Mucosa of gallbladder (tissue), 1 donor: Measurements from ENCODE around the gene ZCCHC24. TPM values are rescaled to one million over a fixed set of nuclear protein-coding genes. Genes with fewer than 3 reads are reported as not detected.
"Not testable (repeated sequence)": the region's sequence is repeated elsewhere in the genome, so short reads cannot be mapped to it uniquely, and the experiment has no call there.

Experiments used
- DNase-seq: peaks from one replicate; pipeline ENCODE4 v3.0.0-alpha.2; 2020; ENCODE audit warnings: low spot score
- total RNA-seq: library from RNA; stranded (reverse); gene quantifications from one replicate; pipeline ENCODE4 v1.2.1, GENCODE V29; 2021
- donor health status: DM: no; HTN: no; CAD: no.

ZCCHC24 gene
- total RNA-seq, 1 donor from 2014 or later: 36.7 TPM

DNA sequence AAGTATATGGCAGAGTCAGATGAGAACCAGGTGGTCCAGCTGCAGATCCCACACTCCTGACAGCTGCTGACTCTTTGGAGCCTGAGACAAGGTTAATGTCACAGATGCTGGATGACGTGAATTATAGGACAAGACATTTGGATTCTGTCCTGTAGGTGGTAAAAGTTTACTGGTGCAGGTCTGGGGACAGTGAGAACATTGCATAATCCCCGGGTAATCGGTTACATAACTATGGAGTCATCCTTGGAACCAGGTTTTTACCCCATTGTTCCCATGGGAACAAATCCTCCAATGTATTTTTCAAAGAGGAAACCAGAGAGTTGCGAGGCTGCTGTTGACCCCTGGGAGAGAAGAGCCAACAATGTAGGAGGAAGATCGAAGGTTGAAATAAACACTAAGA is 27.5 kb upstream of the ZCCHC24 start:
- no peak for DNase-seq

DNA sequence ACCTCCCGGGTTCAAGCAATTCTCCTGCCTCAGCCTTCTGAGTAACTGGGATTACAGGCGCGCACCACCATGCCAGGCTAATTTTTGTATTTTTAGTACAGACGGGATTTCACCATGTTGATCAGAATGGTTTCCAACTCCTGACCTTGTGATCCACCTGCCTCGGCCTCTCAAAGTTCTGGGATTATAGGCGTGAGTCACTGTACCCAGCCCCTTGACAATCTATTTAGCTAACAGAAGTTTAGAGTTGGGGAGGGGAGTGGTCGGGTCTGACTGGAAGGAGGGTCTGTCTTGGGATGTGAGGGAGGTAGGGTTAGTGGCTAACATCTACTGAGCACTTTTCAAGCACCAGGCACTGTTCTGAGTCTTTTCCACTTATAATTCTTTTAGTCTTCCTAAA is 27.0 kb upstream of the ZCCHC24 start:
- no peak for DNase-seq

DNA sequence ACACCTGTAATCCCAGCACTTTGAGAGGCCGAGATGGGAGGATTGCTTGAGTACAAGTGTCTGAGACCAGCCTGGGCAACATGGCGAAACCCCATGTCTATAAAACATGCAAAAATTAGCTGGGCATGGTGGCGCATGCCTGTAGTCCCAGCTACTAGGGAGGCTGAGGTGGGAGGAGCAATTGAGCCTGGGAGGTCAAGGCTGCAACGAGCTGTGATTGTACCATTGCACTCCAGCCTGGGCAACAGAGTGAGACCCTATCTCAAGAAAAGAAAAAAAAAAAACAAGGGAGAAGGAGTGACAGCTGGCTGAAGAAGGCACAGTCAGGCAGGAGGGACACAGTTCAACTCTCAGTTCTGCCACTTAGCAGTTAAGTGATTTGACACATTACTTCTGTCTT is 26.4 kb upstream of the ZCCHC24 start:
- DNase-seq: no peak

DNA sequence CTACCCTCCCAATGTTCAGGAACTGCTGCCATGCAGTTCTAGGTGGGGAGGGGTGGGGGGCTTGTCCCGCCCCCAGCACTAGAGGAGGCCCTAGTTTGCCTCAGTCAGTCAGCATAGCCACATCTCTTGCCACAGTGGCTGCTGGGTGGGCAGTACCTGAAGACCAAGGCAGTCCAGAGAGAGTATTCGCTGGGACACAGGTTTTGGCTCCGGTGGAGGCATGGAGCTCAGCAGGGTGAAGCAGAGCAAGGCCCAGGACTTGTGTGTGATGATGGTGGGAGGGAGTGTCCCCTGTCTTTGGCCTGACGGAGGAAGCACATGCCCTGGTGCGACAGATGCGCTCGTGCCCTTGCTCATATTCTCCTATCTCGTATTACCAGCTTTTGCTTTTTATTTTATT is 24.7 kb upstream of the ZCCHC24 start:
- DNase-seq: no peak

GRCh38 chr10:79468841-79469585 is 23.6 kb upstream of the ZCCHC24 start:
- no peak for DNase-seq

- no peak for DNase-seq
Observed at GRCh38 chr10:79468015-79468560, 22.7 kb upstream of the ZCCHC24 start.

DNA sequence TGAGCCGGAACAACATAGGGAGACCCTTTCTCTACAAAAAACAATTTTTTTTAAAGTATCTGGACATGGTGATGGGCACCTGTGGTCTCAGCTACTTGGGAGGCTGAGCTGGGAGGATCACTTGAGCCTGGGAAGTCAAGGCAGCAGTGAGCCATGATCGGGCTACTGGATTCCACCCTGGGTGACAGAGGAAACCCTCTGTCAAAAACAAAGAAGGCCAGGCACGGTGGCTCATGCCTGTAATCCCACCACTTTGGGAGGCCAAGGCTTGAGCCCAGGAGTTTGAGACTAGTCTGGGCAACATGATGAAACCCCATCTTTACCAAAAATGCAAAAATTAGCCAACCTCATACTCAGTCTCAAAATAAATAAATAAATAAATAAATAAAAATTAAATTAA is 19.9 kb upstream of the ZCCHC24 start:
- DNase-seq: no peak

DNA sequence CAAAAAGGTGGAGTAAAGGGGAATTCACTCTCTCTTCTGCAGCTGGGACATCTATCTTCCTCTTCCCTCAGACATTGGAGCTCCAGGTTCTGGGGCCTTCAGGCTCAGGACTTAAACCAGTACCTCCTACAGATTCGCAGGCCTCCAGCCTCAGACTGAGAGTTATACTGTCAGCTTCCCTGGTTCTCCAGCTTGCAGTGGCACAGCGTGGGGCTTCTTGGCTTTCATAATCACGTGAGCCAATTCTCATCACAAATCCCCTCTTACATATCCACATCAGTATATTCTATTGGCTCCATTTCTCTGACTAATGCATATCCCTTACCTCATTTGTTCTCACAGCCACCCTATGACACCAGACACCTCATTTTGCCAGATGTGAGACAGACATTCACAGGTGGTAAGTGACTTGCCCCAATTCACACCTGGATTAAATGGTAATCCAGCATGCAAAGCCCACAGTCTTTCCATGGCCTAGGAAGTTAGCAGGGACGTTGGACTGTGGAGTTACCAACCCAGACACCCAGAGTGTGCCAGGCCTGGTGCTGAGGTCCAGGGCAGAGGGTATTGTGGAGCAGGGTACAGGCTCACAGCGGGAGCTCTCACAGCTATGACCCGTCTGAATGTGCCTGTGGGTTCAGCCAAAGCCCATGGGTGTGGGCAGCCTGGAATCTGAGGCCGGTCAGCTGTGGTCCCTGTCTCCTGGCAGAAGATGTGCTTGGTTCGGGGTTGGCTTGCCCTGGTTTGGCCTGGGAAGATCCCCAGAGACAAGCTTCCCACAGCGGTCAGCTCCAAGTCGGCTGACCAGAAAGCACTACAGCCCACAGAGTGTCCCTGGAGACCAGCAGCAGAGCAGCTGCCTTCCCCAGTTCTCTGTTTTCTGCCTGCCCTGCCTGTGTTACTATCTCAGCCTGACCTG is 18.4 kb upstream of the ZCCHC24 start:
- DNase-seq: no peak

DNA sequence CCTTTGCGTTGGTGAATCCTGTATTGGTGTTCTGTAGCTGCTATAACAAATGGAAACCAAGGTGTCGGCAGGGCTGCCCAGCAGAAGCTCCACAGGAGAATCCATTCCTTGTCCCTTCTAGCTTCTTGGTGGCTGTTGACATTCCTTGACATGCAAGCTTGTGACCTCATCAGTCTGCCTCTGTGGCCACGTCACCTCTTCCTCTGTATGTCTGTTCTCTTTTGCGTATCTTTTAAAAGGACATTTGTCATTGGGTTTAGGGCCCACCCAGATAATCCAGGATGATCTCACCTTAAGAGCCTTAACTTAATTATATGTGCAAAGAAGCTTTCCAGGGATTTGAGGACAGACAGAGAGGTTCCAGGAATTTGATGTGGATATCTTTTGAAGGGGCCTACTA is 15.3 kb upstream of the ZCCHC24 start:
- DNase-seq: no peak

DNA sequence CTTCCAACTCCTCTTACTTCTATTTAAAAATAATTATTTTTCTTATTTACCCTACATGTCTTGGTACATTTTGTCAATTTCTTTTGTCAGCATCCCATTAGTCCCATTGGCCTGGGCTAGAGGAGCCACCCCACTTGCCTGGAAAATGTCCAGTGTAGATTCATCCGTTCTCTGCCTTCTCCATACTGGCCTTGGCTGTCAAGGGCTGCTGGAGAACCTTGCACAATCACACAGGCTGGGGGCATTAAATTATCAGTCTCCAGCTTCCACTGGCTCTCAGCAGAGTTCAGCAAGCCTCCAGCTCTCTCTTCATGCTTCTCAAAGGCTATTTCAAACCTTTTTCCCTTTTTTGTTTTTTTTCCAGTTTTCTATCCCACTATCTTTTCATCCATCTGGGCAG is 13.8 kb upstream of the ZCCHC24 start:
- DNase-seq: no peak

DNA sequence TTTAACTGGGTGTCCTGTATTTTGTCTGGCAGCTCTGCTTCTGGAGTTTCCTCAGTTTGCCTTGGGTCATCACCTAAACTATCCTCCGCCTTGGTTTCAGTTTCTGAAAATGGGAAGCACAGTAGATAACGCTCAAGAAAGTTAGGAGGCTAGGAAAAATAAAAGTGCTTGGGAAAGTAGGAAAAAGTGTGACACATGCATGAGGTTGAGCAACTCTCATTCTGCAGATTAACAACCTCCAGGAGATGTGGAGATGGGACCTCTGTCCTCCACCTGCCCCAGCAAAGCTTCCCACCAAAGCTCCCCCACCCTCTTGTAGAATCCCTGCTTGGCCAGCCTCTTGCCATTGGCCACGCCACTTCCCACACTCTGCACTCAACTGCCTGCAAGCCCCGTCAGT is 13.1 kb upstream of the ZCCHC24 start:
- DNase-seq: no peak

- DNase-seq: no peak
Observed at GRCh38 chr10:79457256-79457785, 11.9 kb upstream of the ZCCHC24 start.

- DNase-seq: no peak
Observed at GRCh38 chr10:79454259-79454658, 8.8 kb upstream of the ZCCHC24 start.

GRCh38 chr10:79453392-79453791 is 8.0 kb upstream of the ZCCHC24 start:
- no peak for DNase-seq

DNA sequence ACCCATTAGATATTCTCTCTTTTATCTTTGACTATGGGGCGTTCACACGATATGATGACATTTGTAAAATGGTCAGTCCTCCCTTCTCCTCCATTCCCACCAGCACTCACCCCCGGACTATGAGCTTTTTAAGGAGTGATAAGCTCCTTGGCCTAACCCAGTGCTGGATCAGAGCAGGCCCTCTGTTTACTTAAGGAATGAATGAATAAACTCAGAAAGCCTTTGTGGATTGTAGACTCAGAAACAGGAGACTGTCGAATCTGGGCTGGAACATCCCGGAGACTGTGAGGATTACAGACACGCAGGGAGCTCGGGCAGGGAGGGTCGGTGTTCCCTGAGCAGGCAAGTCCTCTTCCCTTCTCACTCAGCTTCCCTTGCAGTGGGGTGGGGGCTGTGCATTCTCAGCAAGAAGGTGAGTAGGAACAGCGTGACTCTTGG is 6.8 kb upstream of the ZCCHC24 start:
- no peak for DNase-seq

DNA sequence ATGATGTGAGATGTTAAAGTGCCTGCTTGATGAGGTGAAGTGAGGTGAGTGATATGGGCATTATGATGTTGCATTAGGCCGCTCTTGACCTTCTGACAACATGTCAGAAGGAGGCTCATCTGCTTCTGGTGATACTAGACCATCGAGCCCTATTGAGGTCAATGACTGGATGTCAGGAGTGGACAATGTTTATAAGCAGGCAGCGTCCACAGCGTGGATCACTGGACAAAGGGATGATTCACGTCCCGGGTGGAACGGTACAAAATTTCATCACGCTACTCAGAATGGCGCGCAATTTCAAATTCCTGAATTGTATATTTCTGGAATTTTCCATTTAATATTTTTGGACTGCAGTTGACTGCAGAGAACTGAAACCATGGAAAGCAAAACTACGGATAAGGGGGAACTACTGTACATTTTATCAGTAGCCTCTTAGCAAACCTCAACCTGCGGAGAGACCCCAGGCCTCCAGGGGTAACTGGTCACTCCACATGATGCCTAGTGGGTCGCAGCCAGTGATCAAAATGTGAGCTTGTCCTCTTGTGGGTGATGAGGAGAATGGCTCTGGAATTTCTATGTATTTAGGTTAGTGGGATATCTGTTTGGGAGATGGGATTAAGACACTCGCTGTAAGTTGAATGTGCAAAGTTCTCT is 5.7 kb upstream of the ZCCHC24 start:
- no peak for DNase-seq

- no peak for DNase-seq
Observed at GRCh38 chr10:79449181-79450146, 4.0 kb upstream of the ZCCHC24 start.

- no peak for DNase-seq
Observed at GRCh38 chr10:79448732-79449049, 3.3 kb upstream of the ZCCHC24 start.

- DNase-seq: no peak
Observed at GRCh38 chr10:79447911-79448731, 2.7 kb upstream of the ZCCHC24 start.

DNA sequence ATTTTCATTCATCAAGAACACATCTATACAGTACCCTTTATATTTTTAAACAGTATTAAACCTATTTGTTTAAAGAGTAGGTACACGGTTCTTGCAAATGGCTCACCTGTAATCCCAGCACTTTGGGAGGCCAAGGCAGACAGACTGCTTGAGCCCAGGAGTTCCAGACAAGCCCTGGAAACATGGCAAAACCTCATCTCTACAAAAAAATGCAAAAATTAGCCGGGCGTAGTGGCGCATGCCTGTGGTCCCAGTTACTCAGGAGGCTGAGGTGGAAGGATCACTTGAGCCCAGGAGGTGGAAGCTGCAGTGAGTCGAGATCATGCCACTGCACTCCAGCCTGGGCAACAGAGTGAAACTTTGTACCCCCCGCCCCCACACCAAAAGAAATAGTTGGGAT is 1.8 kb upstream of the ZCCHC24 start:
- not testable (repeated sequence) for DNase-seq
